Measurements from ENCODE around the gene HACD3. TPM values are rescaled to one million over a fixed set of nuclear protein-coding genes. Genes with fewer than 3 reads are reported as not detected.

HACD3 gene
- total and polyA plus RNA-seq, 4 donors: 49.6 to 89.1 (median 65.0) TPM

DNA sequence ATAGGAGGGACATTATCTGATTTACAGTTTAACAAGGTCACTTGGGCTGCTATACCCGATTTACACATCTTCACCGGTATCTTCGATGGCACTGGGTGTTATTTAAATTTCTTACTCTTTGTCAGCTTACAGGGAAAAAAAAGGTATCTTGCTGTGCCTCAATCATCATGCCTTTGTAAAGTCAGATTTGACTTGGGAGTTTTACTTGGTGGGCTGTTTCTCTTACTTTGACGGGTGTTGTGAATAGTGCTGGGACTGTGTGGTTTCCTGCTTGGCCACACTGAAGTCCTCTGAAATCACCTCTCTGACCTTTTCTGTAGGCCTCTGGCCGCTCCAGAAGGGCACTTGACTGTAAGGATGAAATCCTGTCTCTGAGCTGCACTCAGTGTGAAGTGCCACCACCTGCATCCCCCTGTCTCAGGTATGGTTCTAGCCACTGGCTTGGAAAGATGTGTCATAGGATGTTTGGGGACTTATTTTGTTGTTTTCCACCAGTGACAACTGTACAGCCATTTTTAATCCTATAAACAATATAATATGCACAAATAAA lies 88.4 kb downstream of the HACD3 start:
- no peaks in the 10 kb centered on the region for H3K27me3 ChIP-seq (ENCODE audit: control insufficient read depth in 4 of 4, insufficient read depth in 4 of 4, low read length in 3 of 4)
- H3K9me3 ChIP-seq (ENCODE audit: control insufficient read depth in 4 of 4, low read length in 3 of 4): no peaks in the 10 kb centered on the region
- 71% methylated on average over 5 of the region's 5 CpGs for WGBS
- no peak for DNase-seq (ENCODE audit: low spot score)
- no peak overlapping the region for H3K4me3 ChIP-seq (ENCODE audit: low read depth in 1 of 3, low read length in 3 of 3)
- no peaks in the 10 kb centered on the region for H3K36me3 ChIP-seq (ENCODE audit: control insufficient read depth in 4 of 4, insufficient read depth in 3 of 4, low read depth in 1 of 4, low read length in 3 of 4)
- no peak overlapping the region for H3K27ac ChIP-seq (ENCODE audit: low read depth in 1 of 2, low read length in 2 of 2)
- H3K9ac ChIP-seq (ENCODE audit: low read depth in 1 of 2, low read length in 2 of 2): no peak overlapping the region
- TF ChIP-seq JUND (IDR thresholded peaks at IDR 0.05): no peak
- no peak for TF ChIP-seq ATF3 (IDR thresholded peaks at IDR 0.05)
- peaks cover 0 to 3% (median 0%) of the 10 kb centered on the region in 4 donors for H3K4me1 ChIP-seq (ENCODE audit: control insufficient read depth in 4 of 4, insufficient read depth in 4 of 4, low read length in 3 of 4)

GRCh38 chr15:65619626-65620290 lies 89.5 kb downstream of the HACD3 start:
- H3K4me1 ChIP-seq (ENCODE audit: control insufficient read depth in 4 of 4, insufficient read depth in 4 of 4, low read length in 3 of 4): peaks cover 0 to 3% (median 0%) of the 10 kb centered on the region in 4 donors
- no peak overlapping the region for H3K27ac ChIP-seq (ENCODE audit: low read depth in 1 of 2, low read length in 2 of 2)
- H3K4me3 ChIP-seq (ENCODE audit: low read depth in 1 of 3, low read length in 3 of 3): no peak overlapping the region
- 71% methylated on average over 5 of the region's 5 CpGs for WGBS
- H3K36me3 ChIP-seq (ENCODE audit: control insufficient read depth in 4 of 4, insufficient read depth in 3 of 4, low read depth in 1 of 4, low read length in 3 of 4): peaks cover 0 to 5% (median 2%) of the 10 kb centered on the region in 4 donors
- TF ChIP-seq HNF4A (conservative IDR thresholded peaks at IDR 0.05) (no peak), RXRA (IDR thresholded peaks at IDR 0.05) (no peak), SP1 (IDR thresholded peaks at IDR 0.05) (no peak)
- H3K9ac ChIP-seq (ENCODE audit: low read depth in 1 of 2, low read length in 2 of 2): no peak overlapping the region
- DNase-seq (ENCODE audit: low spot score): no peak
- H3K9me3 ChIP-seq (ENCODE audit: control insufficient read depth in 4 of 4, low read length in 3 of 4): no peaks in the 10 kb centered on the region
- H3K27me3 ChIP-seq (ENCODE audit: control insufficient read depth in 4 of 4, insufficient read depth in 4 of 4, low read length in 3 of 4): no peaks in the 10 kb centered on the region

- Histone ChIP-seq H3K36me3 (ENCODE audit: control insufficient read depth in 4 of 4, insufficient read depth in 3 of 4, low read depth in 1 of 4, low read length in 3 of 4) (peaks cover 0 to 11% (median 4%) of the 10 kb centered on the region in 4 donors), H3K4me3 (ENCODE audit: low read depth in 1 of 3, low read length in 3 of 3) (no peak overlapping the region), H3K4me1 (ENCODE audit: control insufficient read depth in 4 of 4, insufficient read depth in 4 of 4, low read length in 3 of 4) (peaks cover 0 to 3% (median 0%) of the 10 kb centered on the region in 4 donors), H3K9ac (ENCODE audit: low read depth in 1 of 2, low read length in 2 of 2) (no peak overlapping the region), H3K27ac (ENCODE audit: low read depth in 1 of 2, low read length in 2 of 2) (no peak overlapping the region), H3K9me3 (ENCODE audit: control insufficient read depth in 4 of 4, low read length in 3 of 4) (no peaks in the 10 kb centered on the region), H3K27me3 (ENCODE audit: control insufficient read depth in 4 of 4, insufficient read depth in 4 of 4, low read length in 3 of 4) (no peaks in the 10 kb centered on the region)
- no peak for DNase-seq (ENCODE audit: low spot score)
- WGBS: 94% methylated on average over 2 of the region's 2 CpGs
- TF ChIP-seq, protein P1, sequence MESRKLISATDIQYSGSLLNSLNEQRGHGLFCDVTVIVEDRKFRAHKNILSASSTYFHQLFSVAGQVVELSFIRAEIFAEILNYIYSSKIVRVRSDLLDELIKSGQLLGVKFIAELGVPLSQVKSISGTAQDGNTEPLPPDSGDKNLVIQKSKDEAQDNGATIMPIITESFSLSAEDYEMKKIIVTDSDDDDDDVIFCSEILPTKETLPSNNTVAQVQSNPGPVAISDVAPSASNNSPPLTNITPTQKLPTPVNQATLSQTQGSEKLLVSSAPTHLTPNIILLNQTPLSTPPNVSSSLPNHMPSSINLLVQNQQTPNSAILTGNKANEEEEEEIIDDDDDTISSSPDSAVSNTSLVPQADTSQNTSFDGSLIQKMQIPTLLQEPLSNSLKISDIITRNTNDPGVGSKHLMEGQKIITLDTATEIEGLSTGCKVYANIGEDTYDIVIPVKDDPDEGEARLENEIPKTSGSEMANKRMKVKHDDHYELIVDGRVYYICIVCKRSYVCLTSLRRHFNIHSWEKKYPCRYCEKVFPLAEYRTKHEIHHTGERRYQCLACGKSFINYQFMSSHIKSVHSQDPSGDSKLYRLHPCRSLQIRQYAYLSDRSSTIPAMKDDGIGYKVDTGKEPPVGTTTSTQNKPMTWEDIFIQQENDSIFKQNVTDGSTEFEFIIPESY (IDR thresholded peaks at IDR 0.05): no peak
- no peak for TF ChIP-seq TAF1 (conservative IDR thresholded peaks at IDR 0.05)
- TF ChIP-seq JUND (IDR thresholded peaks at IDR 0.05): no peak
- TF ChIP-seq RAD21 (IDR thresholded peaks at IDR 0.05): no peak
- no peak for TF ChIP-seq REST (IDR thresholded peaks at IDR 0.05)
- TF ChIP-seq, protein P2, sequence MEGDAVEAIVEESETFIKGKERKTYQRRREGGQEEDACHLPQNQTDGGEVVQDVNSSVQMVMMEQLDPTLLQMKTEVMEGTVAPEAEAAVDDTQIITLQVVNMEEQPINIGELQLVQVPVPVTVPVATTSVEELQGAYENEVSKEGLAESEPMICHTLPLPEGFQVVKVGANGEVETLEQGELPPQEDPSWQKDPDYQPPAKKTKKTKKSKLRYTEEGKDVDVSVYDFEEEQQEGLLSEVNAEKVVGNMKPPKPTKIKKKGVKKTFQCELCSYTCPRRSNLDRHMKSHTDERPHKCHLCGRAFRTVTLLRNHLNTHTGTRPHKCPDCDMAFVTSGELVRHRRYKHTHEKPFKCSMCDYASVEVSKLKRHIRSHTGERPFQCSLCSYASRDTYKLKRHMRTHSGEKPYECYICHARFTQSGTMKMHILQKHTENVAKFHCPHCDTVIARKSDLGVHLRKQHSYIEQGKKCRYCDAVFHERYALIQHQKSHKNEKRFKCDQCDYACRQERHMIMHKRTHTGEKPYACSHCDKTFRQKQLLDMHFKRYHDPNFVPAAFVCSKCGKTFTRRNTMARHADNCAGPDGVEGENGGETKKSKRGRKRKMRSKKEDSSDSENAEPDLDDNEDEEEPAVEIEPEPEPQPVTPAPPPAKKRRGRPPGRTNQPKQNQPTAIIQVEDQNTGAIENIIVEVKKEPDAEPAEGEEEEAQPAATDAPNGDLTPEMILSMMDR (IDR thresholded peaks at IDR 0.05; ENCODE audit: low read depth, low read length, missing input control): no peak
- no peak for TF ChIP-seq YY1 (IDR thresholded peaks at IDR 0.05)
- no peak for TF ChIP-seq ATF3 (IDR thresholded peaks at IDR 0.05)
- TF ChIP-seq EGR1 (IDR thresholded peaks at IDR 0.05; ENCODE audit: low read depth in 2 of 2): no peak
- no peak for TF ChIP-seq HNF4A (conservative IDR thresholded peaks at IDR 0.05)
- no peak for TF ChIP-seq HNF4G (IDR thresholded peaks at IDR 0.05)
- TF ChIP-seq FOXA2 (IDR thresholded peaks at IDR 0.05): no peak
- no peak for TF ChIP-seq NR2F2 (IDR thresholded peaks at IDR 0.05)
- no peak for TF ChIP-seq GABPA (IDR thresholded peaks at IDR 0.05 in 1 of 2, conservative IDR thresholded peaks at IDR 0.05 in 1 of 2)
- TF ChIP-seq SP1 (IDR thresholded peaks at IDR 0.05): no peak
- no peak for TF ChIP-seq MAX (IDR thresholded peaks at IDR 0.05)
Measured at GRCh38 chr15:65620833-65621232, 90.6 kb downstream of the HACD3 start.
